Upper lobe of right lung (tissue), 1 donor: ENCODE data around the gene OR10A5. TPM values are rescaled to one million over a fixed set of nuclear protein-coding genes. Genes with fewer than 3 reads are reported as not detected.
"Not testable (repeated sequence)": the region's sequence is repeated elsewhere in the genome, so short reads cannot be mapped to it uniquely, and the experiment has no call there.

Experiments used
- ATAC-seq: fragments of 200-7000 bp; cut with Tn5 transposase; one replicate; pipeline ENCODE4 v1.9.1; 2020; ENCODE audit warnings: mild to moderate bottlenecking, moderate library complexity
- DNase-seq: peaks from one replicate; pipeline ENCODE4 v3.0.0-alpha.2; 2020
- H3K27ac ChIP-seq: fragments of 200-600 bp; one replicate; pipeline ENCODE4 v1.8.0; 2022
- H3K27me3 ChIP-seq: fragments of 200-600 bp; one replicate; pipeline ENCODE4 v1.8.0; 2022; ENCODE audit warnings: mild to moderate bottlenecking
- H3K36me3 ChIP-seq: fragments of 200-600 bp; one replicate; pipeline ENCODE4 v1.8.0; 2022
- H3K4me1 ChIP-seq: fragments of 200-600 bp; one replicate; pipeline ENCODE4 v1.8.0; 2022
- H3K4me3 ChIP-seq: fragments of 200-600 bp; one replicate; pipeline ENCODE4 v1.8.0; 2022; ENCODE audit warnings: mild to moderate bottlenecking
- H3K9me3 ChIP-seq: fragments of 200-600 bp; one replicate; pipeline ENCODE4 v1.8.0; 2022
- CTCF ChIP-seq: fragments of 200-600 bp; IDR thresholded peaks from one replicate; pipeline ENCODE4 v1.8.0; 2022; ENCODE audit warnings: antibody characterized with exemption
- intact Hi-C: fragments of 100-400 bp; cut with DNase I; formaldehyde crosslinking; loops from one replicate; pipeline ENCODE4 v1.11.0; 2022
- long read RNA-seq: library from polyadenylated mRNA; unstranded; transcript quantifications from one replicate; pipeline ENCODE4 v2.0.0, GENCODE V29; 2021
- total RNA-seq: library from RNA; stranded (reverse); fragmentation: NEBNext Ultra II Directional; extraction: Animal tissue kit (Norgen Biotek cat#: 25700); gene quantifications from one replicate; pipeline ENCODE4 v1.2.1, GENCODE V29; 2021
- donor health status: DM: no; HTN: yes; CAD: no; lungs with severe emphysema.

OR10A5 gene
- not detected for total RNA-seq
- long read RNA-seq = 0 reads

- intact Hi-C loops = no loop called here
- Histone ChIP-seq H3K27ac (no peak within 1 kb of the TSS), H3K27me3 (no peaks in the 10 kb centered on the region), H3K4me3 (no peak within 1 kb of the TSS), H3K36me3 (no peaks in the 10 kb centered on the region), H3K9me3 (no peaks in the 10 kb centered on the region), H3K4me1 (no peaks in the 10 kb centered on the region)
- ATAC-seq (no peak), DNase-seq (no peak)
- no peak for TF ChIP-seq CTCF
Observed at GRCh38 chr11:6845383-6845782, at the start of gene OR10A5. TSS of gene OR10A5 (plus strand) at chr11:6845683. CDS start at chr11:6845683, 0 bp downstream.

GRCh38 chr11:6799402-6799801, 46.1 kb upstream of the OR10A5 start, which contains the start of gene OR6A2:
TSS of gene OR6A2 (minus strand) at chr11:6799689. CDS start at chr11:6795708, 3,981 bp downstream.
- no peaks in the 10 kb centered on the region for H3K36me3 ChIP-seq
- TF ChIP-seq CTCF = no peak
- H3K4me1 ChIP-seq = no peaks in the 10 kb centered on the region
- no peaks in the 10 kb centered on the region for H3K9me3 ChIP-seq
- H3K27me3 ChIP-seq = no peaks in the 10 kb centered on the region
- H3K4me3 ChIP-seq = no peak within 1 kb of the TSS
- no peak for DNase-seq
- intact Hi-C loops = no loop called here
- H3K27ac ChIP-seq = no peak within 1 kb of the TSS
- no peak for ATAC-seq

- H3K9me3 ChIP-seq, ATAC-seq, H3K36me3 ChIP-seq, H3K4me1 ChIP-seq, H3K4me3 ChIP-seq, H3K27ac ChIP-seq, DNase-seq, intact Hi-C loops, H3K27me3 ChIP-seq: not testable (repeated sequence)
Observed at GRCh38 chr11:6801075-6801474, 44.4 kb upstream of the OR10A5 start.

- intact Hi-C loops = no loop called here
- H3K27ac ChIP-seq = no peak overlapping the region
- peak; percentile 89 for TF ChIP-seq CTCF
- H3K4me1 ChIP-seq = no peaks in the 10 kb centered on the region
- ATAC-seq (peak; percentile 90), DNase-seq (no peak)
- H3K9me3 ChIP-seq = no peaks in the 10 kb centered on the region
- no peaks in the 10 kb centered on the region for H3K36me3 ChIP-seq
- H3K27me3 ChIP-seq = no peaks in the 10 kb centered on the region
- H3K4me3 ChIP-seq = no peak overlapping the region
Observed at GRCh38 chr11:6812390-6813005, 33.0 kb upstream of the OR10A5 start.

GRCh38 chr11:6813656-6814055, 31.8 kb upstream of the OR10A5 start:
- Histone ChIP-seq H3K36me3 (no peaks in the 10 kb centered on the region), H3K9me3 (no peaks in the 10 kb centered on the region), H3K4me3 (no peak overlapping the region), H3K4me1 (no peaks in the 10 kb centered on the region), H3K27ac (no peak overlapping the region), H3K27me3 (no peaks in the 10 kb centered on the region)
- intact Hi-C loops = no loop called here
- DNase-seq (no peak), ATAC-seq (no peak)
- no peak for TF ChIP-seq CTCF

GRCh38 chr11:6817694-6818093, 27.8 kb upstream of the OR10A5 start:
- no peaks in the 10 kb centered on the region for H3K4me1 ChIP-seq
- no peak overlapping the region for H3K4me3 ChIP-seq
- intact Hi-C loops = no loop called here
- H3K36me3 ChIP-seq = no peaks in the 10 kb centered on the region
- no peak for ATAC-seq
- no peaks in the 10 kb centered on the region for H3K27me3 ChIP-seq
- no peak overlapping the region for H3K27ac ChIP-seq
- DNase-seq = no peak
- no peaks in the 10 kb centered on the region for H3K9me3 ChIP-seq
- TF ChIP-seq CTCF = no peak
